RWPE1 (cell line): Measurements from ENCODE around the gene SEPTIN14.
"Not testable (repeated sequence)": the region's sequence is repeated elsewhere in the genome, so short reads cannot be mapped to it uniquely, and the experiment has no call there.

Experiments used
- CTCF ChIA-PET: fragments of 350-600 bp; sonication (Branson Sonifier 250); formaldehyde crosslinking; extraction: SDS; loops from one replicate; lab custom pipeline; 2021; lab: Yijun Ruan, JAX
- POLR2A ChIA-PET: fragments of 400-600 bp; formaldehyde crosslinking; extraction: SDS; loops from one replicate; lab custom pipeline; 2020; ENCODE audit warnings: antibody characterized with exemption; ENCODE audit not compliant: low non-redundant PET; lab: Yijun Ruan, JAX
- DNase-seq: peaks from one replicate; pipeline ENCODE4 v3.0.0; 2012; ENCODE audit warnings: low spot score
- H3K27ac ChIP-seq: fragments of 450-650 bp; 2 replicates; pipeline ENCODE4 v1.5.1; 2017
- CTCF ChIP-seq: fragments of 450-650 bp; conservative IDR thresholded peaks from 2 replicates; pipeline ENCODE4 v1.5.1; 2017; ENCODE audit warnings: low read depth, mild to moderate bottlenecking

Gene SEPTIN14

DNA sequence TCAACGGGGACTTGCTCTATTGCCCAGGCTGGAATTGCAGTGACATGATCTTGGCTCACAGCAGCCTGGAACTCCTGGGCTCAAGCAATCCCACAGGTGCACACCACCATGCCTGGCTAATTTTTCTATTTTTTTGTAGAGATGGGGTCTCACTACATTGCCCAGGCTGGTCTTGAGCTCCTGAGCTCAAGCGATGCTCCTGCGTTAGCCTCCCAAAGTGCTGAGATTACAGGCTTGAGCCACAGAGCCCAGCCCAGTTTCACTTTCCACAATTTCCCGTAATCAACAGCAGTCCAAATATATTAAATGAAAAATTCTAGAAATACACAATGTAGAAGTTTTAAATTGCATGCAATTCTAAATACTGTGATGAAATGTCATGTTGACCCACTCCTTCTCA lies 24.0 kb downstream of the SEPTIN14 start:
- ChIA-PET CTCF (no interaction called here), POLR2A (no interaction called here)
- TF ChIP-seq CTCF, result no peak
- no peak overlapping the region for H3K27ac ChIP-seq
- no peak for DNase-seq

- no peak overlapping the region for H3K27ac ChIP-seq
- TF ChIP-seq CTCF, result no peak
- ChIA-PET POLR2A (no interaction called here), CTCF (no interaction called here)
- DNase-seq, result no peak
Observed at GRCh38 chr7:55827577-55827976, 35.0 kb downstream of the SEPTIN14 start.

DNA sequence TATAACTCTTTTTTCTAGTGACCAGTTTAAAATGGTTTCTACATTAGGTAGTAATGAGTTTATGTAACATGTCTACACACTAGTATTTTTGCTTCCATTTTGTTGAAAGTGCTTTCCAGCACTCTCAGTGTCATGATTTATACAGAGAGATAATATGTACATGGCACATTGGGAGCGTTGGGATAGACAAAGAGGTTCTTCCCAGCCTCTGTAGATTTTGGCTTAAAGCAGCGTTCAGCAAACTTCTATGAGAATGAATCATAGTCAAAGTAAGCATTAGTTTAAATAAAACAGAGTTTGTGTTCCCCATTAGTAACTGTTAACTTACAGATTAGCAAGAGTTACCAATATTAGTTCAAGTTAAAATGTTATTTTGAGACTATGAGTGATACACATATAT lies 43.9 kb downstream of the SEPTIN14 start:
- ChIA-PET CTCF (no interaction called here), POLR2A (no interaction called here)
- no peak for TF ChIP-seq CTCF
- no peak overlapping the region for H3K27ac ChIP-seq
- no peak for DNase-seq

- CTCF ChIA-PET, result interaction anchor here (0.6 kb wide), 1 partner anchor 164 kb away, joined by 3 read pairs; no protein-coding TSS in a partner anchor
- H3K27ac ChIP-seq, POLR2A ChIA-PET: not testable (repeated sequence)
Observed at GRCh38 chr7:55797260-55797659, 65.3 kb downstream of the SEPTIN14 start.

DNA sequence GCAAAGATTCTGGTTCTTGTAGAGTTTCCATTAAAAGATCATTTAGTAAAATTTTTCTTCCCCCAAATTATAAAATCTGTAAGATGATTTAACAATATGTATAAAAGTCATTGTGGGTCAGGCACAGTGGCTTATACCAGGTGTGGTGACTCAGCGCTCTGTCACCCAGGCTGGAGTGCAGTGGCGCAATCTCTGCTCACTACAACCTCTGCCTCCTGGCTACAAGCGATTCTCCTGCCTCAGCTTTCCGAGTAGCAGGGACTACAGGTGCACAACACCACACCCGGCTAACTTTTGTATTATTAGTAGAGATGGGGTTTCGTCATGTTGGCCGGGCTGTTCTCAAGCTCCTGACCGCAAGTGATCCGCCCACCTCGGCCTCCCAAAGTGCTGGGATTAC lies 68.0 kb downstream of the SEPTIN14 start:
- peak; percentile 34 for DNase-seq
- CTCF ChIA-PET, result no interaction called here
- no peak for TF ChIP-seq CTCF
- POLR2A ChIA-PET, result no interaction called here
- peak overlapping the region; percentile 60 for H3K27ac ChIP-seq

More at GRCh38 chr7:55797260-55797659, 65.3 kb downstream of the SEPTIN14 start:
- not testable (repeated sequence) for DNase-seq

GRCh38 chr7:55792048-55792447 lies 70.5 kb downstream of the SEPTIN14 start:
- CTCF ChIA-PET, result no interaction called here
- H3K27ac ChIP-seq, result no peak overlapping the region
- no peak for TF ChIP-seq CTCF
- DNase-seq, result no peak
- POLR2A ChIA-PET, result no interaction called here

- ChIA-PET POLR2A (no interaction called here), CTCF (no interaction called here)
- no peak overlapping the region for H3K27ac ChIP-seq
- DNase-seq, result no peak
- no peak for TF ChIP-seq CTCF
Observed at GRCh38 chr7:55787796-55788195, 74.8 kb downstream of the SEPTIN14 start.
